NOMO-1 treated with DMSO at 0.1 percent for 48 hours (cell line): ENCODE data around the gene CYP4A22.
"Not testable (repeated sequence)": the region's sequence is repeated elsewhere in the genome, so short reads cannot be mapped to it uniquely, and the experiment has no call there.

Experiments
- DNase-seq: peaks from one replicate; lab custom pipeline; 2025; ENCODE audit not compliant: unreplicated experiment; lab: John Stamatoyannopoulos, UW

Gene CYP4A22

DNA sequence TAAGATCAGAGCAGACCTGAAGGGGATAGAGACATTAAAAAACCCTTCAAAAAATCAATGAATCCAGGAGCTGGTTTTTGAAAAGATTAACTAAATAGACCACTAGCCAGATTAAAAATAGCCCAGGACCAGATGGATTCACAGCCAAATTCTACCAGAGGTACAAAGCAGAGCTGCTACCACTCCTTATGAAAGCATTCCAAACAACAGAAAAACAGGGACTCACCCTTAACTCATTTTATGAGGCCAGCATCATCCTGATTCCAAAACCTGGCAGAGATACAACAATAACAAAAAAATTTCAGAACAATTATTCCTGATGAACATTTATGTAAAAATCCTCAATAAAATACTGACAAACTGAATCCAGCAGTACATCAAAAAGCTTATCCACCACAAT lies 19.2 kb downstream of the CYP4A22 start:
- not testable (repeated sequence) for DNase-seq

DNA sequence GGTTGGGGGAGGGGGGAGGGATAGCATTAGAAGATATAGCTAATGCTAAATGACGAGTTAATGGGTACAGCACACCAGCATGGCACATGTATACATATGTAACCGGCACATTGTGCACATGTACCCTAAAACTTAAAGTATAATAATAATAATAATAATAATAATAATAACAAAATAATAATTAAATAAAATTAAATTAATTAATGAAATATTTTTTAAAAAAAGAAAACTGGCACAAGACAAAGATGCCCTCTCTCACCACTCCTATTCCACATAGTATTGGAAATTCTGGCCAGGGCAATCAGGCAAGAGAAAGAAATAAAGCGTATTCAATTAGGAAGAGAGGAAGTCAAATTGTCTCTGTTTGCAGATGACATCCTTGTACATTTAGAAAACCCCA lies 20.7 kb downstream of the CYP4A22 start:
- DNase-seq, result not testable (repeated sequence)

DNA sequence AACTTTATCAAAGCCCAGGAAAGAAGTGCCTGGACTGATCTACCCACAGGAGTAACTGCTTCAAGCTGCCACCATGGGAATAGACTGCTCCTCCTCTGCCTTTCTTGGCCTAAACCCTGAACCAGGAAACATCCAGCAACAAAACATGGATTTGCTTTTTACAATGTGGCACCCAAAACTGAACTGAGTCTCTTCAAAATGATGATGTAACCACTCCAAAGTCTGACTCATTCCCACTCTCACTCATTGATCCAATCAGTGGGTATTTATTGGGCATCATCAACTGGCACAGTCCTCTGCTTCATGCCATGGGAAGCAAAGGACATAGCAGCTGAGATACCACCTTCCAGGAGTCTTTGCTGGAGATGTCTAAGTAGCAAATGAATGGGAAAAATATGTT lies 23.5 kb downstream of the CYP4A22 start:
- no peak for DNase-seq

DNA sequence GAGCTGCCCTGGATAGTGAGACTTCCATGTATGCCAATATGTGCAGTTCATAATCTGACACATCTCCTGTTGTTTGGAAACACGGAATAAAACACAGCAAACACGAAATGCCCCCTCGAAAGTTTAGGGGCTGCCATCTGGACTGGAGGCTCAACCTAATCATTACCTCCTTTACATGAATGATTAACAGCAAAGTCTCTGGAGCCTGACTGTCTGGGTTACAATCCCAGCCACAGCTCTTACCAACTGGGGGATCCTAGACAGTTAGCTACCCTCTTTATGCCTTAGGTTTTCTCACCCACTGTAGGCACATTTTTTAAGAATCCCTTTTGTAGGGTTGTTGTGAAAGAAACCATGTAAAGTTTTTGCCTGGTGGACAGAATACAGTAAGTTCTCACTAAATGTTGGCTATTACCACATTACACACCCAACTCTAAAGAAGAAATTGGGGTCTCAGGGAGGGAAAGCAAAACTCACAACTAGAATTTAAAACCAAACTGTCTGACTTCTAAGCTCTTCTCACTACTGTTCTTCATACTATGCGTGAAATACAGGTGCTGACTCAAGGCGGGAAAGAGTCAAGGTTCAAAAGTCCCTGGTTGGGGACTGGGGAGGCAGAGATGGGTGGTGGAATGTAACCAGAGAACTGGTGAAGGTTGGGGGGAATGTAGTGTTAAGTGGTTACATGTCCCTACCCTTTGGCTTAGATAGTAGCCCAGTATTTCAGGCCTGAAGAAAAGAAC lies 24.2 kb downstream of the CYP4A22 start:
- no peak for DNase-seq

DNA sequence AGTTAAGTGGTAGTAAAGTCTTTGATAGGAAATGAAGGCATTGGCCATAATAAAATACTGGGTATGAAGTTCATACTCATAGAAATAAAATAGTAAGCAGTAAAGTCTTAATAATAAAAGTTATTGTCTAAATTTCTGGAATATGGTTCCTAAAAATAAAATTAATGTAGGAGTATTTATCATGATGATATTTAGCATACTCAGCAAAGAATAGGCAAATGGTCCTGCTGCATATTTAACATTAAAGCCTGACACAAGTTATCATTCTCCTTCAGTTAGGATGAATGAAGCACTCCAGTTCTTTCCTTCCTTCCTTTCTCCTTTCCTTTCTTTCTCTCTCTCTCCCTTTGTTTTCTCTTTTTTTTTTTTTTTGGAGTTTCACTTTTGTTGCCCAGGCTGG lies 27.3 kb downstream of the CYP4A22 start:
- no peak for DNase-seq

DNA sequence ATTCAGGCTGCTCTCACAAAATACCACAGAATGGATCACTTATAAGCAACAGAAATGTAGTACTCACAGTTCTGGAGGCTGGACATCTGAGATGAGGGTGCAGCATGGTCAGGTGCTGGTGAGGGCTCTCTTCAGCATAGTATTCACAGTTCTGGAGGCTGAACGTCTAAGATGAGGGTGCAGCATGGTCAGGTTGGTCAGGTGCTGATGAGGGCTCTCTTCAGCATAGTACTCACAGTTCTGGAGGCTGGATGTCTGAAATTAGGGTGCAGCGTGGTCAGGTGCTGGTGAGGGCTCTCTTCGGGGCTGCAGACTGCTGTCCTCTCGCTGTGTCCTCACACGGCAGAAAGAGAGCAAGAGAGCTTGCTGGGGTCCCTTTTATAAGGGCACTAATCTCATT lies 35.5 kb downstream of the CYP4A22 start:
- DNase-seq, result no peak

DNA sequence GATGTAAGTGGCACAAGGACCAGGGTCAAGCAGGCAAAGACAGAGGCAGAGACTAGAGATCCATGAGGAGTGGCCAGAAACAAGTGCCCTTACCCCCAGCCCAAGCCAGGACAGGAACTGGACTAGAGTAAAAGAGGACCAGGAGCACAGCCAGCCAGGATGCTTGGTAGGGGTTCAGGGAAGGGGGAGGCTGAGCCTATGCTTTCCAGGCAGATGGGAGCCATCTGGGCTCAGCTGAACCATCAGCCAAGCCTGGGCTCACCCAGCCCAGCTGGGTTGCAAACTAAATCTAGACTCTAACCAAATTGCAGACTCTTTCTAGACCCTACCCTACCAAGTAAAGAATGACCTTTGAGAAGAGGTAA lies 37.4 kb downstream of the CYP4A22 start:
- DNase-seq, result no peak

DNA sequence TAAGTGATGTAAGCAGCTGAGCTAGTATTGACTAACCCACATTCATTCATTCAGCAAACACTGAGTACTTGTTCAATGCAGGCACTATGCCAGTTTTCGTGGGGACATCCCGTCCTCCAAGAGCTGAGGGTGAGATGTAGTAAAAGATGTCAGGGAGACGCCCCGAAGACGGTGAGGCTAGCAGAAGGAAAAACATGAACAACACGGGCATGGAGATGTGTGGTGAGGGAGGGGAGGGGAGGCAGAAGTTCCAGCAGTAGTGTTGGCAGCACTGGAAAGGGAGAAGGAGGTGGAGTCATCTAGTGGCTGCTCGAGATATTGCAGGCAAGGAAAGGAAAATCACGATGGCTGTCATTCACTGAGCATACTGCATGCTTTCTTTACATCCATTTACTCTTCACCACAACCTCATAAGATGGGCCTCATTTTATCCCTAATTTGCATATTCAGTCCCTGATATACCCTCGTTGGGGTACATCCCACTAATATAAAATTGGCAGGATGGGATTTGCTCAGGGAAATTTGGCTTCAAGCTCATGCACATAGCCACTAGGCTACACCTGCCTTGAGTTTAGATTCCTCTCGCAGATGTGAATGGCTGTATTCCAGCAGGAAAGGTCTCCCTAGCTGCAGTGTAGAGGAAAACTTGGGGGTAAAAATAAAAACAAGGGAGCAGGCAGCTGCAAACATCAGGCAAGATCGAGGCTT lies 38.1 kb downstream of the CYP4A22 start:
- DNase-seq, result peak; percentile 46

DNA sequence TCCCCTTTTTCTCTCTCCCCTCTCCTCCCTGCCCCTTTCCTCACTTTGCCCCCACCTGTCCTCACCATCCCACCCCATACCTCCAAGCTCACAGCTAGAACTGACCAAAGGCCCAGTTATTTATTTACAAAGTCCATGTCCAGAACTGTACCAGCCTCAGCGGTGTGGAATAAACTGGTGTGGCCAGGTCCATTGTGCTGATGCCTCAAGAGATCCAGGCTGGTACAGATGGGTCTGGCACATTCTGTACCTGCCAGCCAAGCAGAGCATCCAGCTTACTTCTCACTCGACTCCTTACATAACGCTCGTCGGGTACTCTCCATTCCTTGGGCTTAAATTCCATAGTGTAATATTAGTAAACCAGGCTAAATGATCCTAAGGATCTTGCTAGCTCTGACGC lies 40.8 kb downstream of the CYP4A22 start:
- DNase-seq, result no peak

DNA sequence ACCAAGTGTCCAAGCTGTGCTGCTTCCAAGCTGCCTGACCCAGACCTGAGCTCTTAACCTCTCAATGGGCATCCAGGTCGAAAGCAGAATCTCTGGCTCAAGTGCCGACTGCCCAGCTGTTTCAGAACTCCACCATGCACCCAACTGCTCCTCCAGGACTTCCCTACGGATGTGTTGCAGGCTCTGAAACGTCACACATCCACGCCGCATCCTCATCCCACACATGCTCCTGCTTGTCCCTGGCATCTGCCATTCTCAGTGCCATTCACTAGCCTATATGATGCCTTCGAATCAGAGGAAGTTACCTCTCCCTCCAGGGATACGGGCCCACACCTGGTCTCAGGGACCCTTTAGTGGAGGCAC lies 41.4 kb downstream of the CYP4A22 start:
- DNase-seq, result no peak

DNA sequence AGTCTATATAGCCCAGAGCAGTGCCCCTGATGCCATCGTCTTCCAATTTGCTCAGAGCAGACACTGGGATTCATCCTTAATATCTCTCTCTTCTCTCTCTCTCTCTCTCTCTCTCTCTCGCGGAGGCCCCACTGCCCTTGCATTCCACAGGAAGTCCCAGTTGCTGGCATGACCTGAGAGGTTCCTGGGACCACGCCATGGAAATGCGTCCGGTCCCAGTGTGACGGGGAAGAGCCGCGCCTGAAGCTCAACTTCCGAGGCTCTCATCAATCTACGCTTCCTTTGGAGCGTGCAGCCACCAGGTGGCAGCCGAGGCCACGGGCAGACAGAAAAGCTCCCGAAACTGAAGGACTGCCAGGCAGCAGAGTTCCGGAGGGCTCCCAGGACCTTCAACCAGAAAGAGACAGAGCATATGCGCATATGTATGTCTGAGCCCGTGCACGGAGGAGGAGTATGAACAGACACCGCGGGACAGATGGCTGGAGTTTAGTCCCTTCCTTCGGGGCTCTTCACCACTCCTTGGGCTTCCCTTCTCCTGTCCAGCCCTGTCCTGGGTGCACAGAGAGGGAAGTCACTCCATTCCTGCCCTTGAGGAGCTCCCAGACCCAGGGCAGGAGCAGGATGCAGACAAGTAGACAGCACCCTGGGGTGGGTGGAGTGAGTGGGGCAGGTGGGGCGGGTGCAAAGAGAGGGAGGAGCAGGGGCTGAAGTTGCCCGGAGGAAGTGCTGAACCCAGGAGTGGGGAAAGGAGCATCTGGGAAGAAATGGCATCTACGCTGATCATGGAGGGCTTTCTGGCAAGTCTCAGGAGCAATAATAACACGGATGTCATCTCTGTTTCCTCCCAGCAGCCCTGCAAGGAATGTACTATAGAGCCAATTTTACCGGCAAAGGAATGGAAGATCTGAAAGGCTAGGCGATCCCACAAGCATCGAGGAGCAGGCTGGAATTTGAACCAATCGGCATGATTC lies 42.1 kb downstream of the CYP4A22 start:
- peak; percentile 91 for DNase-seq

DNA sequence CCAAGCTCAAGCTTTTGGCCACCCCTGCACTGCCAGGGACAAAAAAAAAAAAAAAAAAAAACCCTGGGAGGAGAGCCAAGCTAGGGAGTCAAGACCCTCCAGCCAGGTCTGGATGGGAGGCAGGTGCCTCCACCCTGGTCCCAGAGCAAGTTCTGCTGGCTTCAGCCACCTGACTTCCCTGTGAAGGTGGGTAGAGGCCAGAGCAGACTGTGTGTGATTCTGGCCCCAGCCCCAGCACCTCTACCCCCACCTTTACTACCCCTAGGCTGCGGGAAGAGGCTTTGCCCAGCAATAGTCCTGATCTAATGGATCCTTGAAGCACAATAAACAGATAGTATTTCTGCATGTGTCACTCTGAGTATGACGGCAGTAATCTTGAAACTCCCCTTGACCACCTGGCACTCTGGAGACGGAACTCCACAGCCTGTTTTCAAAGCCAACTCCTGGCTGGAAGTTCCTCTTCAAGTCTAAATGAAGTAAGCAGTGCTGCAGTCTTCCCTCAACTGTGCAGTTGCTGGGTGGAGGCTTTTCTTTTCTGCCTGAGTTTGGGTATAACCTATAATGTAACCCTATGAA lies 42.8 kb downstream of the CYP4A22 start:
- no peak for DNase-seq

DNA sequence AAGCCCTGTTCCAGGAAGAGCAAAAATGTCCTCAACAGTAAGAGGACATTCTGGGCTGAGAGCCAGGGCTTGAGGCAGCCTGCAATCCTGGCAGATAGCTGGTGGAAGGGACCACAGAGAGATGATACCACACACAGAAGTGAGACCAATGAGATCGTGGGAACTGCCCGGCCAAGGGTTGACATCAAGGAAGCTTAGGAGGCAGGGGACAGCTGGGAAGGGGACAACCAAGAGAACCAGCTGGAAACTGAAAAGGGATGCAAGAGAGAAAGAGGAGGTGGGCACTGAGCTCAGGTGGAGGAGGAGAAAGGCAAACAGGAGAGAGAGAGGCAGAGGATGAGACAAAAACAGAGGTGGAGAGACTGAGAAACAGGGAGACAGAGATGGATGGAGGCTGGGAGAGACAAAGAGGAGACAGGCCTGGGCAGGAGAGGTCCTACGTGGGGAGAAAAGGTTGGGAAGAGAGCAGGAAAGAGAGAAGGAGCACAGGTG lies 43.4 kb downstream of the CYP4A22 start:
- DNase-seq, result no peak

DNA sequence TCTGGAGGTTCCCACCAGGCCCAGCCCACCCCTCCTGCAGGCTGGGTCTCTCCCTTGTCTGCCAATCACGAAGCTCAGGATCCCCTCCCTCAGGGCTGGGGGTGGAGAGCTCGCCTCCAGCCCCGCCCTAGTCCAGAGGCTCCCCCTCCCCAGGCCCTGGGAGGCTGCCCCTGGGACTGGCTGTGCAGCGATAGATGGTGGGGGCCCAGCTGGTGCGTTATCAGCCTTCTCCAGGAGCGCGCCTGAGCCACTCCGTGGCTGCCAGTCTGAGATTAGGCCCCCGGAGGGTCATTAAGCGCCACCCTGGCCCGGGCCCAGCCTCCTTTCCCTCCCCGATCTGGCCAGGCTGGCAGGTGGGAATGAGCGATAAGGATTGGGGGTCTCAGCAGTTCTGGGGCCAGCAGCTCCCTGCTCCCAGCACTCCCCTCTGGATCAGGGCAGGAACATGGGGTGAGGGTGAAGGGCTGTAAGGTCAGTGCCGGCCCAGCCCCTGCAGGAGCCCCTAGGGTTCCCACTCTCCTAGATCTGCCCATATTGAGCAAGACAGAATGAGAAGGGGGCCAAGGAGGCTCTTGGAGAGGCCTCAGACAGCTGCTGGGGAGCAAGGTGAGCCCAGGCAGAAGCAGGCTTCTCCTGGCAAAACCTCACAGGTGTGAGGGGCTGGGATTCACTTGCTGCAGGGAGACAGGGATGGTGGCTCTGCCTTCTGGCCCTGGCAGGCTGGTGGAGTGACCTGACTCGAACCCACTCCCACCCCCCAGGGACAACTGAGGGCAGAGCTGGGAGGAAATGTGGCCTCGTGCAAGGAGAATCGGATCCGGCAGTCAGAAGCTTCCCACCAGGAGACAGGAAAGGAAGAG lies 44.1 kb downstream of the CYP4A22 start:
- no peak for DNase-seq

DNA sequence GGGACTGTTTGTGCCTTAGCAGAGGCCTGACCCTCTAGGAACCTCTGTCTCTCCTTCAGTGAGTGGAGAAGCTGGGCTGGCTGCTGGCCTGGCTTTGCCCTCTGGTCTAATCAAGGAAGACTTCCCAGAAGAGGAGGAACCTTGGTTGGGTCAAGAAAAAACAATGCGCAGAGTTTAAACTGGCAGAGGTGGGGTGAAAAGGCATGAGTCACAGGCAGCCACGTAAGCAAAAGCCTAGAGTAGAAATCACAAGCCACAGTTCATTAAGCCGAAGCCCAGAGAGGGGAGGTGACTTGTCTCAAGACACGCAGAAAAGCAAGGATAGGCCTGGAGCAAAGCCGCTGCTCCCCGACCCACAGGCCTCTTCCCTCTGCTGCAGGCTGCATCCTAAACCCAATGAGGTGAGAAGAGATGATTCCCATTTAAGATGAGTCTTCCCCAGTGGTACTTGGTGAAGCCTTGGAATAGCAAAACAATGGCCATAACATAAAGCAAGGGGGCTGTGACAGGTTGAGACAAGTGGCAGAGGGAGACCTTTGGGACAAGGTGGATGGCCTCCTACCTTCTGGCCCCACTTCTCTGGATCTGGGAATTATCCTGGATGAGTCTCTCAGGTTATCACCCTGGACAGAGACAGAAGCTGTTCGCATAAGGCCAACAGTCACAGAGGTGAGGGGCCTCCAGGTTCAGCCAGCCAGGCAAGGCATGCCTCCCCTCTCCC lies 44.9 kb downstream of the CYP4A22 start:
- no peak for DNase-seq

DNA sequence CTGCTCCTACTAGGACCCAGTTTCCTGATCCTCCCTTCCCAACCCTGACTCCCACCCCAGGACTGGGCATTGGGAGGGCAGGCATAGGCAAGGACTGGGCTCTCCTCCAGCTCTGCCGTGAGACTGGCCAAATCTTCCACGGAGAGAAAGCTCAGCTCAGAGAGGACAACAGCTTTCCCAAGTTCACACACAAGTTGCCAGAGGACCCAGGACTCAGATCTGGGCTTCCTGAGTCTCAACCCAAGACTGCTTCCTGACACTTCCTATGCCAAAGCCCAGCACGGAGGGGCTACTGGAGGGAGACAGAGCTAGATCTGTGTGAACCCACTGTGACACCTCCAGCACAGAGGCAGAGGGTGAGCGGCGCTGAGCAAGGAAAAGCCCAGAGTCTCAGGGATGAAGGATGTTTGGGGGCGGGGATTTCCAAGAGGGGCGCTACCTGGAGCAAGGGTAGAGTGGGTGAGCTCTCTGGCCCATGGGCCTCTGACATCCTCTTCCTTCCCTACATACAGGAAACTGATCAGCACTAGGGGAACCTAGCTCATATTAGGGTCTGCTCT lies 45.5 kb downstream of the CYP4A22 start:
- no peak for DNase-seq

DNA sequence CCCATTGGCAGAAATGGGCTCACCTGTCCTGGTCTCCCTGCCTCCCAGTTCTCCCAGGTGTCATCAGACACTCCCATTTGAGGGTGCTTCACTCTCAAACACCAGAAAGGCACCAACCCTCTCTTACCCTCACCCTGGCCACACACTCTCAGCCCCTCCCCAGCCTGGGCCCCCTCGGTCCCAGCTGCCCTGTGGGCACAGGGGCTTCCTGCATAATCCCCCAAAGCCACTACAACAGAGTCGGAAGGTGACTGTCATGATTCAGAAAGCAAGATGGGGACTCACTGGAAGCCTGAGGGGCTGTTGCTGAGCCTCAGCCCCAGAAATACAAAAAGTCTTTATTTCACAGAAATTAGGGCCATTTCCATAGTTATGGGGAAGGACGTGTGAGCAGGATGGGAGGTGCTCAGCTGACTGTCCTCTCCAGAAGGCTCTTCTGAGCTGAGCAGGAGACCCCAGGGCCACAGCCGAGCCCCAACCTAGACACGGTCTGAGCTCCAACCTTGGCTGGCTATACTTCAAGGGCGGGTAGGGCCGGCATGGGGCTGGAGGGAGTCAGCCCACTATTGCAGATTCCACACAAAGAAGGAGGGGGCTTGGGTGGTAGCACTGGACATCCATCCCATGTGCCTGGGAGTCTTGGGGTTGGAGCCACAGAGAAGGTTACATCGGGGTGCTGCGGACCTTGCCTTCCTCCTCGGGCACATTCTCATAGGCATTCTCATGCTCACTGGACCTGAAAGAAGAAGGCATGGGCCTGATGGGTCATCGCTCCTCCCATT lies 46.3 kb downstream of the CYP4A22 start:
- no peak for DNase-seq

DNA sequence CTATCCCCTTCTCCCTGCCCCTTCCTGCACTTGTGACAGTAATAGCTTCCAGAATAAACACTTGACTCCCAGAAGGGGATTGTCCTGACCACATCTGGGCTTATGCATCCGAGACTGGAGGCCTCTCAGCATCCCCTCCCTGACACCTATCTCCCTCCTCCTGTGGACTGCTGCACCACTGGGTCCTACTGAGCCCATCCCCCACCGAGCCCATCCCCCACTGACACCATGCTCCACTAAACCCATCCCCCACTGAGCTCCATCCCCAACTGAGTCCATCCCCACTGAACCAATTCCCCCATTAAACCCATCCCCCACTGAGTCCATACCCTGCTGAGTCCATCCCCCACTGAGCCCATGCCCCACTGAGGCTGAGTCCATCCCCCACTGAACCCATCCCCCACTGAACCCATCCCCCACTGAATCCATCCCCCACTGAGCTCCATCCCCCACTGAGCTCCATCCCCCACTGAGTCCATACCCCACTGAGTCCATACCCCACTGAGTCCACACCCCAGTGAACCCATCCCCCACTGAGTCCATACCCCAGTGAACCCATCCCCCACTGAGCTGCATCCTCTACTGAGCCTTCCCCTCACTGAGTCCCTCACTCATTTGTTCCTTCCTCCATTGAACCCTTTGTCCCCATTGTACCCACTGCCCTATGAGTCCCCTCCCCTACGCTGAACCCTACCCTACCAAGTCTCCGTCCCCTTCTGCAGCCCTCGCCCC lies 47.0 kb downstream of the CYP4A22 start:
- DNase-seq, result no peak
